Measurements from ENCODE around the gene CAB39. TPM values are rescaled to one million over a fixed set of nuclear protein-coding genes. Genes with fewer than 3 reads are reported as not detected.

The CAB39 gene
- total and polyA plus RNA-seq, 2 experiments from 2014 or later, result 18.7 to 67.5 TPM

DNA sequence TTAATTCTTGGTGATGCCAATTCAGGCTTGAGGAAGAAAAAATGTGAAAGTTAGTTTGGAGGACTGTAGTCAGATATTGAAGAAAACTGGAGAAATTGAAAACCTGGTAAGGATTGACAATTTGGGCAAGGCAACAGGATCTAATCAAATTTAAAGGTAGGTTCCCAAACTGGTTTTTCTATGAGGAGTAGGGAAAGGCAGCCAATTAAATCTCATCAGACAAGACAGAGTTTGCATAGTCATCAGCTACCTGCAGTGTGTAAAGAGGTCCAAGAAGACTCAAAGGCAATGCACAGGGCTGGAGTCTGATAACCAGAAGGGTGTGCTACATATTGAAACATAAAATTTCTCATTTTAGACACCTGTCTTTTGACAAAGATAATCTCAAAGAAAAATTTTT is 16.0 kb upstream of the CAB39 start:
- Histone ChIP-seq H4K20me1 (replicated peaks; ENCODE audit: insufficient read depth) (no peaks in the 10 kb centered on the region), H2AFZ (peak overlapping the region; percentile 74; the same call in 1 of the 2 replicates), H3K4me1 (ENCODE audit: insufficient read depth) (no peaks in the 10 kb centered on the region), H3K9me2 (ENCODE audit: insufficient read depth) (no peaks in the 10 kb centered on the region), H3K27me3 (ENCODE audit: insufficient read depth) (no peaks in the 10 kb centered on the region), H3F3A (replicated peaks; ENCODE audit: low read depth) (no peaks in the 10 kb centered on the region), H3K79me2 (replicated peaks; ENCODE audit: insufficient read depth) (no peaks in the 10 kb centered on the region), H3K4me3 (no peak overlapping the region), H3K27ac (ENCODE audit: low read depth) (no peak overlapping the region), H3K36me3 (ENCODE audit: insufficient read depth) (no peaks in the 10 kb centered on the region), H3K4me2 (no peak overlapping the region)
- no peak overlapping the region for H3K4me3 Mint-ChIP-seq
- H3K9me3 Mint-ChIP-seq, result no peaks in the 10 kb centered on the region
- no peak for TF ChIP-seq CREB1 (CRISPR knock-in tag; IDR thresholded peaks at IDR 0.05; ENCODE audit: low read depth)
- TF ChIP-seq, protein P1, sequence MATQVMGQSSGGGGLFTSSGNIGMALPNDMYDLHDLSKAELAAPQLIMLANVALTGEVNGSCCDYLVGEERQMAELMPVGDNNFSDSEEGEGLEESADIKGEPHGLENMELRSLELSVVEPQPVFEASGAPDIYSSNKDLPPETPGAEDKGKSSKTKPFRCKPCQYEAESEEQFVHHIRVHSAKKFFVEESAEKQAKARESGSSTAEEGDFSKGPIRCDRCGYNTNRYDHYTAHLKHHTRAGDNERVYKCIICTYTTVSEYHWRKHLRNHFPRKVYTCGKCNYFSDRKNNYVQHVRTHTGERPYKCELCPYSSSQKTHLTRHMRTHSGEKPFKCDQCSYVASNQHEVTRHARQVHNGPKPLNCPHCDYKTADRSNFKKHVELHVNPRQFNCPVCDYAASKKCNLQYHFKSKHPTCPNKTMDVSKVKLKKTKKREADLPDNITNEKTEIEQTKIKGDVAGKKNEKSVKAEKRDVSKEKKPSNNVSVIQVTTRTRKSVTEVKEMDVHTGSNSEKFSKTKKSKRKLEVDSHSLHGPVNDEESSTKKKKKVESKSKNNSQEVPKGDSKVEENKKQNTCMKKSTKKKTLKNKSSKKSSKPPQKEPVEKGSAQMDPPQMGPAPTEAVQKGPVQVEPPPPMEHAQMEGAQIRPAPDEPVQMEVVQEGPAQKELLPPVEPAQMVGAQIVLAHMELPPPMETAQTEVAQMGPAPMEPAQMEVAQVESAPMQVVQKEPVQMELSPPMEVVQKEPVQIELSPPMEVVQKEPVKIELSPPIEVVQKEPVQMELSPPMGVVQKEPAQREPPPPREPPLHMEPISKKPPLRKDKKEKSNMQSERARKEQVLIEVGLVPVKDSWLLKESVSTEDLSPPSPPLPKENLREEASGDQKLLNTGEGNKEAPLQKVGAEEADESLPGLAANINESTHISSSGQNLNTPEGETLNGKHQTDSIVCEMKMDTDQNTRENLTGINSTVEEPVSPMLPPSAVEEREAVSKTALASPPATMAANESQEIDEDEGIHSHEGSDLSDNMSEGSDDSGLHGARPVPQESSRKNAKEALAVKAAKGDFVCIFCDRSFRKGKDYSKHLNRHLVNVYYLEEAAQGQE (IDR thresholded peaks at IDR 0.05; ENCODE audit: unreplicated experiment), result no peak
- TF ChIP-seq ZNF331 (CRISPR knock-in tag; IDR thresholded peaks at IDR 0.05; ENCODE audit: low read depth), result no peak
- TF ChIP-seq STAT1 (IDR thresholded peaks at IDR 0.05; ENCODE audit: unreplicated experiment), result no peak
- no peak for TF ChIP-seq POLR2AphosphoS5 (IDR thresholded peaks at IDR 0.05; ENCODE audit: low read depth)
- TF ChIP-seq EZH2 (IDR thresholded peaks at IDR 0.05; ENCODE audit: low read depth, unreplicated experiment), result no peak
- no peak for TF ChIP-seq ZNF462 (CRISPR knock-in tag; IDR thresholded peaks at IDR 0.05)
- no peak for TF ChIP-seq JUNB (IDR thresholded peaks at IDR 0.05; ENCODE audit: unreplicated experiment)
- no peak for TF ChIP-seq EZH2phosphoT487 (IDR thresholded peaks at IDR 0.05; ENCODE audit: unreplicated experiment)
- no peak for TF ChIP-seq NANOG (IDR thresholded peaks at IDR 0.05; ENCODE audit: borderline replicate concordance)
- no peak for TF ChIP-seq ZNF114 (CRISPR knock-in tag; IDR thresholded peaks at IDR 0.05)
- TF ChIP-seq, protein P2, sequence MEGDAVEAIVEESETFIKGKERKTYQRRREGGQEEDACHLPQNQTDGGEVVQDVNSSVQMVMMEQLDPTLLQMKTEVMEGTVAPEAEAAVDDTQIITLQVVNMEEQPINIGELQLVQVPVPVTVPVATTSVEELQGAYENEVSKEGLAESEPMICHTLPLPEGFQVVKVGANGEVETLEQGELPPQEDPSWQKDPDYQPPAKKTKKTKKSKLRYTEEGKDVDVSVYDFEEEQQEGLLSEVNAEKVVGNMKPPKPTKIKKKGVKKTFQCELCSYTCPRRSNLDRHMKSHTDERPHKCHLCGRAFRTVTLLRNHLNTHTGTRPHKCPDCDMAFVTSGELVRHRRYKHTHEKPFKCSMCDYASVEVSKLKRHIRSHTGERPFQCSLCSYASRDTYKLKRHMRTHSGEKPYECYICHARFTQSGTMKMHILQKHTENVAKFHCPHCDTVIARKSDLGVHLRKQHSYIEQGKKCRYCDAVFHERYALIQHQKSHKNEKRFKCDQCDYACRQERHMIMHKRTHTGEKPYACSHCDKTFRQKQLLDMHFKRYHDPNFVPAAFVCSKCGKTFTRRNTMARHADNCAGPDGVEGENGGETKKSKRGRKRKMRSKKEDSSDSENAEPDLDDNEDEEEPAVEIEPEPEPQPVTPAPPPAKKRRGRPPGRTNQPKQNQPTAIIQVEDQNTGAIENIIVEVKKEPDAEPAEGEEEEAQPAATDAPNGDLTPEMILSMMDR (conservative IDR thresholded peaks at IDR 0.05; ENCODE audit: low read depth in 2 of 2), result no peak
- no peak for TF ChIP-seq ETS1 (IDR thresholded peaks at IDR 0.05)
- no peak for ATAC-seq
- H3K4me1 Mint-ChIP-seq, result peaks cover 4% of the 10 kb centered on the region; the same call in 2 of the 3 replicates
- DNase-seq (ENCODE audit: low spot score), result no peak
- H3K36me3 Mint-ChIP-seq (ENCODE audit: low read depth), result no peaks in the 10 kb centered on the region
- H3K27ac Mint-ChIP-seq, result no peak overlapping the region
- no peaks in the 10 kb centered on the region for H3K27me3 Mint-ChIP-seq (ENCODE audit: insufficient read depth, low read depth, poor library complexity)
